HL-60 (cell line): Measurements from ENCODE around the gene CATSPERE.

Experiments
- DNase-seq, 2 experiments: peaks; one replicate each; pipeline ENCODE4 v3.0.0-alpha.2; 2010 to 2020; ENCODE audit warnings: low read depth in 1 of 2, low spot score in 1 of 2
- H3K27ac ChIP-seq: fragments of 250-450 bp; sonication (Bioruptor Pico); replicated peaks from 2 replicates; pipeline ENCODE4 v1.5.1; 2020; ENCODE audit warnings: mild to moderate bottlenecking, moderate library complexity
- H3K27me3 ChIP-seq: fragments of 250-450 bp; sonication (Bioruptor Pico); 2 replicates; pipeline ENCODE4 v1.5.1; 2021; ENCODE audit warnings: mild to moderate bottlenecking, moderate library complexity; ENCODE audit not compliant: insufficient read depth, poor library complexity, severe bottlenecking
- H3K4me3 ChIP-seq: replicated peaks from 2 replicates; pipeline ENCODE4 v1.5.1; 2011; ENCODE audit warnings: mild to moderate bottlenecking, control low read depth, low read length; ENCODE audit not compliant: insufficient read depth
- GABPA ChIP-seq: IDR thresholded peaks from 2 replicates; pipeline ENCODE4 v1.6.1; 2012; ENCODE audit warnings: low read depth
- POLR2AphosphoS5 ChIP-seq: IDR thresholded peaks from 2 replicates; pipeline ENCODE4 v1.6.1; 2012; ENCODE audit warnings: low read depth
- SPI1 ChIP-seq: IDR thresholded peaks from 2 replicates; pipeline ENCODE4 v1.6.1; 2012; ENCODE audit warnings: low read depth, mild to moderate bottlenecking, borderline replicate concordance
- TF ChIP-seq, protein P1 (sequence below): IDR thresholded peaks from 2 replicates; pipeline ENCODE4 v1.6.1; 2012; ENCODE audit warnings: low read depth; ENCODE audit not compliant: insufficient replicate concordance
- TF ChIP-seq, protein P2 (sequence below): IDR thresholded peaks from one replicate; pipeline ENCODE4 v1.5.1; 2011; ENCODE audit warnings: low read length, control low read depth, inconsistent platforms; ENCODE audit not compliant: insufficient read depth

The CATSPERE gene

DNA sequence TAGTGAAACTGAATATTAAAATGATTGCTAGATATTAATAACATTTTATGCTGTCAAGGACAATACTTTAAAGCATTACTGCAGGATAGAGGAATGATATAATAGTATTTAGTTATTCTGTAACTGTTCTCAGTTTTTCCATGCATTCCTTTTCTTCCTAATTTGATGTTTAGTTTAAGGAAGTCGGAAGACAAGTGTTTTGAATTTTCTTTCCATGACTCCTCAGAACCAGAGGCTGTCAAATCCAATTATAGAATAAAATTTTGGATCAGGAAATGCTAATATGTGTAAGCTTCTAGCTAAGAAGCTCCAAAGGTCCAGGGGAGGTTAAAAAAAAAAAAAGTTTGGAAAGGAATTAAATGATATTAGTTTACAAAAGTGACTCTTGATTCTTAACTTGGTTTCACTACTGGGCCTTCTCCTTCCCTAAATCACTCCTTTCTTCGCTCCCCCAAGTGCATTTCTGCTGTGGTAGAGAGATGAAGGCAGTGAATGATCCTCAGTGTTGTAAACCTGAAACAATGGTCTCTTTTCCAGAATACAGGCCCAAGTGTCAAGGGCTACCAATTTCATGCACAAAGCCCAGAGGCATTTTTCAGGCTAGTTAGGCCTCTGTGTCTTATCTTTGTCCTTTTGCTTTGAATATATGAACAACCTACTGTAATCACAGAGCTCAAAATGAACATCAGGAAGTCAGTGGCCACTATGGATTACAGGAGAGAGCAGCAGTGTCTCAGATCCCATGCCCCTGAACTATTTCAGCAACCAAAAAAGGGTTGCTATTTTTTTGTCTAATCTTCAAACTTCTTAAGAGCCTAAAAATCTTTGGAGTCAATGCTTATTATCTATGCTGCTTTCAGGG lies 15.5 kb upstream of the CATSPERE start:
- Histone ChIP-seq H3K27me3 (no peaks in the 10 kb centered on the region), H3K4me3 (no peak overlapping the region), H3K27ac (no peak overlapping the region)
- TF ChIP-seq, protein P1, sequence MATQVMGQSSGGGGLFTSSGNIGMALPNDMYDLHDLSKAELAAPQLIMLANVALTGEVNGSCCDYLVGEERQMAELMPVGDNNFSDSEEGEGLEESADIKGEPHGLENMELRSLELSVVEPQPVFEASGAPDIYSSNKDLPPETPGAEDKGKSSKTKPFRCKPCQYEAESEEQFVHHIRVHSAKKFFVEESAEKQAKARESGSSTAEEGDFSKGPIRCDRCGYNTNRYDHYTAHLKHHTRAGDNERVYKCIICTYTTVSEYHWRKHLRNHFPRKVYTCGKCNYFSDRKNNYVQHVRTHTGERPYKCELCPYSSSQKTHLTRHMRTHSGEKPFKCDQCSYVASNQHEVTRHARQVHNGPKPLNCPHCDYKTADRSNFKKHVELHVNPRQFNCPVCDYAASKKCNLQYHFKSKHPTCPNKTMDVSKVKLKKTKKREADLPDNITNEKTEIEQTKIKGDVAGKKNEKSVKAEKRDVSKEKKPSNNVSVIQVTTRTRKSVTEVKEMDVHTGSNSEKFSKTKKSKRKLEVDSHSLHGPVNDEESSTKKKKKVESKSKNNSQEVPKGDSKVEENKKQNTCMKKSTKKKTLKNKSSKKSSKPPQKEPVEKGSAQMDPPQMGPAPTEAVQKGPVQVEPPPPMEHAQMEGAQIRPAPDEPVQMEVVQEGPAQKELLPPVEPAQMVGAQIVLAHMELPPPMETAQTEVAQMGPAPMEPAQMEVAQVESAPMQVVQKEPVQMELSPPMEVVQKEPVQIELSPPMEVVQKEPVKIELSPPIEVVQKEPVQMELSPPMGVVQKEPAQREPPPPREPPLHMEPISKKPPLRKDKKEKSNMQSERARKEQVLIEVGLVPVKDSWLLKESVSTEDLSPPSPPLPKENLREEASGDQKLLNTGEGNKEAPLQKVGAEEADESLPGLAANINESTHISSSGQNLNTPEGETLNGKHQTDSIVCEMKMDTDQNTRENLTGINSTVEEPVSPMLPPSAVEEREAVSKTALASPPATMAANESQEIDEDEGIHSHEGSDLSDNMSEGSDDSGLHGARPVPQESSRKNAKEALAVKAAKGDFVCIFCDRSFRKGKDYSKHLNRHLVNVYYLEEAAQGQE, result no peak
- TF ChIP-seq, protein P2, sequence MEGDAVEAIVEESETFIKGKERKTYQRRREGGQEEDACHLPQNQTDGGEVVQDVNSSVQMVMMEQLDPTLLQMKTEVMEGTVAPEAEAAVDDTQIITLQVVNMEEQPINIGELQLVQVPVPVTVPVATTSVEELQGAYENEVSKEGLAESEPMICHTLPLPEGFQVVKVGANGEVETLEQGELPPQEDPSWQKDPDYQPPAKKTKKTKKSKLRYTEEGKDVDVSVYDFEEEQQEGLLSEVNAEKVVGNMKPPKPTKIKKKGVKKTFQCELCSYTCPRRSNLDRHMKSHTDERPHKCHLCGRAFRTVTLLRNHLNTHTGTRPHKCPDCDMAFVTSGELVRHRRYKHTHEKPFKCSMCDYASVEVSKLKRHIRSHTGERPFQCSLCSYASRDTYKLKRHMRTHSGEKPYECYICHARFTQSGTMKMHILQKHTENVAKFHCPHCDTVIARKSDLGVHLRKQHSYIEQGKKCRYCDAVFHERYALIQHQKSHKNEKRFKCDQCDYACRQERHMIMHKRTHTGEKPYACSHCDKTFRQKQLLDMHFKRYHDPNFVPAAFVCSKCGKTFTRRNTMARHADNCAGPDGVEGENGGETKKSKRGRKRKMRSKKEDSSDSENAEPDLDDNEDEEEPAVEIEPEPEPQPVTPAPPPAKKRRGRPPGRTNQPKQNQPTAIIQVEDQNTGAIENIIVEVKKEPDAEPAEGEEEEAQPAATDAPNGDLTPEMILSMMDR, result no peak
- TF ChIP-seq POLR2AphosphoS5 (no peak), GABPA (no peak), SPI1 (no peak)
- no peak for DNase-seq

DNA sequence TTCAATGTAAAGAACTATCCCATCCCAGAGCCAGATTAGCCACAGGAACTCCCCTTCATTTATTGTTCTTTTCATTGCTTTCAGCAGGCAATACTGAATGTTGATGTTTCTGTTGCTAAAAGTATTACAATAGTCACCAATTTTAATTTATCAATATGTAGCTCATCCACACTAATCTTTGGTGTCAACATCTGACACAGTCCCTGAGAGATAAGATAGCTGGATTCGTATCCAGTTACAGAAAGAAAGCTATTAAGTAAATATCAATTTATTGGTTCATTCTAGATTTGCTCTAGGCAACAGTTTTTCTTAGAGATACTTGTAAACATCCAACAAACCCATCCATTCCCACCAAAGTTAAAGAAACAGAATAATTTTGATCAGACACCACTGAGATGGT lies 14.0 kb upstream of the CATSPERE start:
- no peak for DNase-seq
- no peak overlapping the region for H3K4me3 ChIP-seq
- H3K27me3 ChIP-seq, result no peaks in the 10 kb centered on the region
- H3K27ac ChIP-seq, result no peak overlapping the region
- TF ChIP-seq SPI1 (no peak), GABPA (no peak), POLR2AphosphoS5 (no peak)
- TF ChIP-seq, protein P2, result no peak
- TF ChIP-seq, protein P1, result no peak

- DNase-seq, result no peak
- Histone ChIP-seq H3K27me3 (no peaks in the 10 kb centered on the region), H3K4me3 (no peak overlapping the region), H3K27ac (no peak overlapping the region)
- TF ChIP-seq, protein P2, result no peak
- no peak for TF ChIP-seq SPI1
These were observed 13.5 kb upstream of the CATSPERE start for GRCh38 chr1:244447552-244447951.
